WTC11 (cell line): ENCODE results near the gene HACD2. TPM values are rescaled to one million over a fixed set of nuclear protein-coding genes. Genes with fewer than 3 reads are reported as not detected.
A peak's percentile ranks its signal among the peaks of the same experiment; 100 is the strongest.

Experiments used
- AFF4 ChIP-seq: sonication (generic); formaldehyde crosslinking; IDR thresholded peaks from 2 replicates; pipeline ENCODE4 v1.8.1; 2023; ENCODE audit warnings: mild to moderate bottlenecking, missing genetic modification reagents, borderline replicate concordance
- AR ChIP-seq: fragments of 250-450 bp; sonication (Bioruptor Pico); IDR thresholded peaks from 2 replicates; pipeline ENCODE4 v1.9.0; 2021; ENCODE audit warnings: mild to moderate bottlenecking
- ARID4B ChIP-seq: sonication (generic); formaldehyde crosslinking; IDR thresholded peaks from 2 replicates; pipeline ENCODE4 v1.8.0; 2023; ENCODE audit warnings: missing genetic modification reagents, mild to moderate bottlenecking, borderline replicate concordance
- ATF3 ChIP-seq: sonication (generic); formaldehyde crosslinking; conservative IDR thresholded peaks from 2 replicates; pipeline ENCODE4 v1.8.1; 2022; ENCODE audit warnings: mild to moderate bottlenecking, missing genetic modification reagents
- CBFB ChIP-seq: sonication (generic); formaldehyde crosslinking; IDR thresholded peaks from 2 replicates; pipeline ENCODE4 v1.8.1; 2022; ENCODE audit warnings: mild to moderate bottlenecking, low read depth, missing genetic modification reagents
- CDX4 ChIP-seq: fragments of 250-450 bp; sonication (Bioruptor Pico); IDR thresholded peaks from 2 replicates; pipeline ENCODE4 v1.9.0; 2021; ENCODE audit warnings: moderate library complexity, mild to moderate bottlenecking, inconsistent platforms, borderline replicate concordance
- CTCF ChIP-seq: fragments of 200-600 bp; IDR thresholded peaks from 2 replicates; pipeline ENCODE4 v1.8.0; 2022; ENCODE audit warnings: antibody characterized with exemption
- E2F1 ChIP-seq: sonication (generic); formaldehyde crosslinking; IDR thresholded peaks from 2 replicates; pipeline ENCODE4 v1.8.0; 2022; ENCODE audit warnings: mild to moderate bottlenecking, missing genetic modification reagents
- FOXP1 ChIP-seq: sonication (generic); formaldehyde crosslinking; IDR thresholded peaks from 2 replicates; pipeline ENCODE4 v1.8.0; 2022; ENCODE audit warnings: missing genetic modification reagents, mild to moderate bottlenecking, moderate library complexity, borderline replicate concordance
- NR2C2 ChIP-seq: sonication (generic); formaldehyde crosslinking; IDR thresholded peaks from 2 replicates; pipeline ENCODE4 v1.8.0; 2022; ENCODE audit warnings: mild to moderate bottlenecking, missing genetic modification reagents
- PRDM15 ChIP-seq: sonication (generic); formaldehyde crosslinking; IDR thresholded peaks from 2 replicates; pipeline ENCODE4 v1.8.0; 2022; ENCODE audit warnings: missing genetic modification reagents
- PRRX2 ChIP-seq: fragments of 250-450 bp; sonication (Bioruptor Pico); IDR thresholded peaks from 2 replicates; pipeline ENCODE4 v1.8.0; 2021; ENCODE audit warnings: mild to moderate bottlenecking
- SOX15 ChIP-seq: fragments of 250-450 bp; sonication (Bioruptor Pico); IDR thresholded peaks from 2 replicates; pipeline ENCODE4 v1.9.0; 2021; ENCODE audit warnings: mild to moderate bottlenecking
- USF1 ChIP-seq: sonication (generic); formaldehyde crosslinking; IDR thresholded peaks from 2 replicates; pipeline ENCODE4 v1.8.0; 2022; ENCODE audit warnings: mild to moderate bottlenecking, missing genetic modification reagents
- ZNF416 ChIP-seq: fragments of 250-450 bp; sonication (Bioruptor Pico); IDR thresholded peaks from 2 replicates; pipeline ENCODE4 v1.9.0; 2021; ENCODE audit warnings: mild to moderate bottlenecking, inconsistent platforms
- total RNA-seq: library from RNA; stranded (reverse); gene quantifications from 3 replicates; pipeline ENCODE4 v1.2.3, GENCODE V29; 2021

HACD2 gene
- total RNA-seq, 1 experiment from 2014 or later, result 26.1 TPM

- TF ChIP-seq AR (CRISPR knock-in tag) (no peak), CTCF (no peak), USF1 (CRISPR knock-in tag) (peak; percentile 77; the same call in 1 of the 2 replicates), E2F1 (CRISPR knock-in tag) (no peak), FOXP1 (CRISPR knock-in tag) (no peak), NR2C2 (CRISPR knock-in tag) (no peak), ZNF416 (CRISPR knock-in tag) (no peak), CDX4 (CRISPR knock-in tag) (no peak), CBFB (CRISPR knock-in tag) (no peak), SOX15 (CRISPR knock-in tag) (no peak), AFF4 (no peak), ARID4B (CRISPR knock-in tag) (no peak), ATF3 (no peak), PRRX2 (CRISPR knock-in tag) (no peak), PRDM15 (CRISPR knock-in tag) (peak; percentile 32; the same call in 1 of the 2 replicates)
- TF ChIP-seq, all 79 proteins: peak for 4
These were observed 13.4 kb downstream of the HACD2 start (continued) for GRCh38 chr3:123571264-123571972.
